Measurements from ENCODE around the gene FZR1.
"Not testable (repeated sequence)": the region's sequence is repeated elsewhere in the genome, so short reads cannot be mapped to it uniquely, and the experiment has no call there.

FZR1 gene

GRCh38 chr19:3578390-3578789 lies 72.3 kb downstream of the FZR1 start:
- Histone ChIP-seq H4K20me1 (ENCODE audit: insufficient read depth) (no peaks in the 10 kb centered on the region), H3K4me3 (IDR thresholded peaks at IDR 0.05; ENCODE audit: insufficient read depth, low read depth, low read length) (no peak overlapping the region), H3K9ac (no peak overlapping the region), H3K36me3 (ENCODE audit: insufficient read depth) (no peaks in the 10 kb centered on the region), H3K27me3 (ENCODE audit: insufficient read depth, low read depth) (no peaks in the 10 kb centered on the region; the same call in 1 of the 2 replicates), H3K27ac (no peak overlapping the region), H3K4me1 (ENCODE audit: low read depth, poor library complexity, severe bottlenecking) (no peaks in the 10 kb centered on the region), H3K4me2 (no peak overlapping the region), H3K79me2 (ENCODE audit: insufficient read depth, low read depth) (peaks cover 3% of the 10 kb centered on the region; the same call in 1 of the 2 replicates), H2AFZ (ENCODE audit: low read depth) (no peak overlapping the region)
- no peak for TF ChIP-seq CTCF (conservative IDR thresholded peaks at IDR 0.05; ENCODE audit: low read depth, low read length)

- Histone ChIP-seq H3K9ac (no peak overlapping the region), H3K27me3 (ENCODE audit: insufficient read depth, low read depth) (peaks cover 3% of the 10 kb centered on the region; the same call in 1 of the 2 replicates), H2AFZ (ENCODE audit: low read depth) (no peak overlapping the region), H3K79me2 (ENCODE audit: insufficient read depth, low read depth) (no peaks in the 10 kb centered on the region), H4K20me1 (ENCODE audit: insufficient read depth) (no peaks in the 10 kb centered on the region), H3K27ac (no peak overlapping the region), H3K4me3 (IDR thresholded peaks at IDR 0.05; ENCODE audit: insufficient read depth, low read depth, low read length) (no peak overlapping the region), H3K36me3 (ENCODE audit: insufficient read depth) (no peaks in the 10 kb centered on the region), H3K4me1 (ENCODE audit: low read depth, poor library complexity, severe bottlenecking) (no peaks in the 10 kb centered on the region), H3K4me2 (no peak overlapping the region)
- no peak for TF ChIP-seq CTCF (conservative IDR thresholded peaks at IDR 0.05; ENCODE audit: low read depth, low read length)
Observed at GRCh38 chr19:3580156-3580934, 74.2 kb downstream of the FZR1 start.

- H3K4me2 ChIP-seq; H3K4me1 ChIP-seq (ENCODE audit: low read depth, poor library complexity, severe bottlenecking); H3K36me3 ChIP-seq (ENCODE audit: insufficient read depth); H2AFZ ChIP-seq (ENCODE audit: low read depth); H3K9ac ChIP-seq; H3K79me2 ChIP-seq (ENCODE audit: insufficient read depth, low read depth); H3K27ac ChIP-seq; H4K20me1 ChIP-seq (ENCODE audit: insufficient read depth); H3K4me3 ChIP-seq (IDR thresholded peaks at IDR 0.05; ENCODE audit: insufficient read depth, low read depth, low read length); H3K27me3 ChIP-seq (ENCODE audit: insufficient read depth, low read depth): not testable (repeated sequence)
Observed at GRCh38 chr19:3581792-3582191, 75.7 kb downstream of the FZR1 start.

GRCh38 chr19:3584036-3584802 lies 78.1 kb downstream of the FZR1 start:
- not testable (repeated sequence) for H3K4me2 ChIP-seq; H2AFZ ChIP-seq (ENCODE audit: low read depth); H3K27ac ChIP-seq; H4K20me1 ChIP-seq (ENCODE audit: insufficient read depth); H3K79me2 ChIP-seq (ENCODE audit: insufficient read depth, low read depth); H3K9ac ChIP-seq; H3K27me3 ChIP-seq (ENCODE audit: insufficient read depth, low read depth); H3K4me1 ChIP-seq (ENCODE audit: low read depth, poor library complexity, severe bottlenecking); H3K36me3 ChIP-seq (ENCODE audit: insufficient read depth); H3K4me3 ChIP-seq (IDR thresholded peaks at IDR 0.05; ENCODE audit: insufficient read depth, low read depth, low read length)

GRCh38 chr19:3585301-3586126 lies 79.4 kb downstream of the FZR1 start, which contains the start of gene GIPC3:
TSS of gene GIPC3 (plus strand) at chr19:3585478. CDS start at chr19:3585598, 120 bp downstream.
- Histone ChIP-seq H3K79me2 (ENCODE audit: insufficient read depth, low read depth) (no peaks in the 10 kb centered on the region), H3K4me3 (IDR thresholded peaks at IDR 0.05; ENCODE audit: insufficient read depth, low read depth, low read length) (no peak within 1 kb of the TSS), H3K27ac (no peak within 1 kb of the TSS), H3K27me3 (ENCODE audit: insufficient read depth, low read depth) (peaks cover 6% of the 10 kb centered on the region; the same call in 1 of the 2 replicates), H3K4me1 (ENCODE audit: low read depth, poor library complexity, severe bottlenecking) (no peaks in the 10 kb centered on the region), H2AFZ (ENCODE audit: low read depth) (peak within 1 kb of the TSS; percentile 18; the same call in 1 of the 2 replicates), H3K36me3 (ENCODE audit: insufficient read depth) (no peaks in the 10 kb centered on the region), H3K4me2 (no peak within 1 kb of the TSS), H3K9ac (no peak within 1 kb of the TSS), H4K20me1 (ENCODE audit: insufficient read depth) (no peaks in the 10 kb centered on the region)
- TF ChIP-seq CTCF (conservative IDR thresholded peaks at IDR 0.05; ENCODE audit: low read depth, low read length): no peak

Measured in KMS-11 (cell line).